SK-N-DZ (cell line): ENCODE measurements around the gene RCOR2. TPM values are rescaled to one million over a fixed set of nuclear protein-coding genes. Genes with fewer than 3 reads are reported as not detected.
"Not testable (repeated sequence)": the region's sequence is repeated elsewhere in the genome, so short reads cannot be mapped to it uniquely, and the experiment has no call there.

Experiments used
- DNase-seq: peaks from one replicate; pipeline ENCODE4 v3.0.0-alpha.2; 2015; ENCODE audit warnings: low spot score
- polyA plus RNA-seq, 2 experiments: library from polyadenylated mRNA; depleted of rRNA; stranded (reverse); fragments of >200 nt; gene quantifications; 2 replicates each; pipeline ENCODE4 v1.2.3, GENCODE V29; 2014

The RCOR2 gene
- 115 and 123 TPM in 2 replicates for polyA plus RNA-seq (2014; cell fraction: cytosol; rRNA removed)
- 163 and 172 TPM in 2 replicates for polyA plus RNA-seq (2014; cell fraction: nucleus; rRNA removed)

GRCh38 chr11:63916837-63917691 is at the start of gene RCOR2:
RCOR2 (minus strand) TSS chr11:63917164; CDS start chr11:63916456, 708 bp downstream.
- peak; percentile 88 for DNase-seq

GRCh38 chr11:63966444-63966843 is 49.5 kb upstream of the RCOR2 start:
- no peak for DNase-seq

GRCh38 chr11:63963895-63964294 is 46.9 kb upstream of the RCOR2 start:
- not testable (repeated sequence) for DNase-seq

- peak; percentile 61 for DNase-seq
Observed at GRCh38 chr11:63961608-63962412, 44.8 kb upstream of the RCOR2 start.

- no peak for DNase-seq
Observed at GRCh38 chr11:63958008-63958407, 41.0 kb upstream of the RCOR2 start.

- DNase-seq: no peak
Observed at GRCh38 chr11:63952570-63952969, 35.6 kb upstream of the RCOR2 start.

- DNase-seq: no peak
Observed at GRCh38 chr11:63951779-63952536, 35.0 kb upstream of the RCOR2 start.

- DNase-seq: peak; percentile 70
Observed at GRCh38 chr11:63945477-63946163, 28.7 kb upstream of the RCOR2 start.

- no peak for DNase-seq
Observed at GRCh38 chr11:63944987-63945386, 28.0 kb upstream of the RCOR2 start.

- no peak for DNase-seq
Observed at GRCh38 chr11:63942803-63943202, 25.8 kb upstream of the RCOR2 start.

GRCh38 chr11:63941901-63942300 is 24.9 kb upstream of the RCOR2 start:
- DNase-seq: no peak

- no peak for DNase-seq
Observed at GRCh38 chr11:63940786-63941185, 23.8 kb upstream of the RCOR2 start.

- peak; percentile 33 for DNase-seq
Observed at GRCh38 chr11:63939397-63939891, 22.5 kb upstream of the RCOR2 start.

GRCh38 chr11:63938479-63939396 is 21.8 kb upstream of the RCOR2 start, which contains the start of gene NAA40:
NAA40 (plus strand) TSS chr11:63939002; CDS start chr11:63939097, 95 bp downstream.
- DNase-seq: peak; percentile 97

GRCh38 chr11:63937713-63938478 is 20.9 kb upstream of the RCOR2 start:
- DNase-seq: no peak

- DNase-seq: no peak
Observed at GRCh38 chr11:63933459-63933858, 16.5 kb upstream of the RCOR2 start.

GRCh38 chr11:63931876-63932275 is 14.9 kb upstream of the RCOR2 start:
- DNase-seq: no peak

GRCh38 chr11:63931045-63931444 is 14.1 kb upstream of the RCOR2 start:
- no peak for DNase-seq

- peak; percentile 73 for DNase-seq
Observed at GRCh38 chr11:63929616-63930015, 12.7 kb upstream of the RCOR2 start.
